K562 (cell line): ENCODE data around the gene PPT2. TPM values are rescaled to one million over a fixed set of nuclear protein-coding genes. Genes with fewer than 3 reads are reported as not detected.
A peak's percentile ranks its signal among the peaks of the same experiment; 100 is the strongest.

Experiments used
- ATAC-seq: fragments of 200-7000 bp; cut with Tn5 transposase; 3 replicates; pipeline ENCODE4 v1.9.1; 2020; ENCODE audit warnings: moderate library complexity
- BruUV-seq: library from RNA; stranded (reverse); fragments of 400-500 nt; replicated peaks from 2 replicates; lab custom pipeline; 2021; lab: Mats Ljungman, UMichigan
- CTCF ChIA-PET: fragments of 300-600 bp; formaldehyde crosslinking; extraction: SDS; loops from one replicate; lab custom pipeline; 2021; ENCODE audit warnings: low intra/inter-chr PET ratio; lab: Yijun Ruan, JAX
- POLR2A ChIA-PET: fragments of 300-600, 350-650 bp; sonication (Branson Sonifier 250); formaldehyde crosslinking; extraction: SDS; loops from one replicate; lab custom pipeline; 2021; ENCODE audit warnings: antibody characterized with exemption, inconsistent platforms; lab: Yijun Ruan, JAX
- DNase-seq, 4 experiments: peaks; one replicate each; pipeline versions ENCODE4 v3.0.0 to v3.0.0-alpha.2; 2011 to 2018; ENCODE audit warnings: low spot score in 3 of 4, mixed read lengths in 3 of 4; ENCODE audit errors: extremely low read depth in 1 of 4
- FAIRE-seq: peaks from 2 replicates; lab custom pipeline; 2011; peaks lifted over from hg19 to GRCh38; lab: Jason Lieb, UNC
- H2AFZ ChIP-seq: 2 replicates; pipeline ENCODE4 v1.6.0; 2011; ENCODE audit warnings: low read depth, low read length, control low read depth, inconsistent platforms
- H3K27ac ChIP-seq: fragments of 200-600 bp; 3 replicates; pipeline ENCODE4 v1.8.0; 2011; ENCODE audit warnings: low read depth, mild to moderate bottlenecking, control low read depth, inconsistent platforms, low read length, moderate library complexity, mixed read lengths; ENCODE audit errors: extremely low read depth
- H3K27me3 ChIP-seq, 2 experiments: fragments of 300-600 bp in 1 of 2; 2 replicates in 1 of 2; 3 replicates in 1 of 2; pipeline versions ENCODE4 v1.6.0 to v1.8.0; 2011; ENCODE audit warnings: inconsistent platforms in 2 of 2, low read length in 2 of 2, mild to moderate bottlenecking in 1 of 2, mixed read lengths in 1 of 2, moderate library complexity in 1 of 2; ENCODE audit not compliant: control insufficient read depth in 2 of 2, insufficient read depth in 2 of 2
- H3K36me3 ChIP-seq: fragments of 300-600 bp; 3 replicates; pipeline ENCODE4 v1.8.0; 2011; ENCODE audit warnings: mild to moderate bottlenecking, low read length, inconsistent platforms; ENCODE audit not compliant: control insufficient read depth, insufficient read depth
- H3K4me1 ChIP-seq, 2 experiments: fragments of 200-600 bp in 1 of 2; replicated peaks in 1 of 2; 2 replicates in 1 of 2; 3 replicates in 1 of 2; pipeline versions ENCODE4 v1.5.1 to v1.8.0; 2011; ENCODE audit warnings: inconsistent platforms in 2 of 2, low read length in 2 of 2, mild to moderate bottlenecking in 1 of 2, mixed read lengths in 1 of 2, moderate library complexity in 1 of 2; ENCODE audit not compliant: control insufficient read depth in 2 of 2, insufficient read depth in 2 of 2
- H3K4me2 ChIP-seq: 2 replicates; pipeline ENCODE4 v1.6.1; 2011; ENCODE audit warnings: low read length, control low read depth, inconsistent platforms, mixed read lengths; ENCODE audit not compliant: insufficient read depth
- H3K4me3 ChIP-seq: fragments of 200-600 bp; sonication (generic), shearing (Covaris generic); 2 replicates; pipeline ENCODE4 v1.5.1; 2016; ENCODE audit warnings: control low read depth, inconsistent platforms
- H3K79me2 ChIP-seq: fragments of 200-600 bp; 3 replicates; pipeline ENCODE4 v1.8.0; 2011; ENCODE audit warnings: low read length, inconsistent platforms; ENCODE audit not compliant: control insufficient read depth, insufficient read depth
- H3K9ac ChIP-seq, 2 experiments: 2 replicates each; pipeline versions ENCODE4 v1.6.0 to v1.6.1; 2011; ENCODE audit warnings: low read depth in 2 of 2, low read length in 2 of 2, control low read depth in 1 of 2, inconsistent platforms in 1 of 2, mild to moderate bottlenecking in 1 of 2, mixed read lengths in 1 of 2; ENCODE audit not compliant: insufficient read depth in 1 of 2
- H3K9me1 ChIP-seq: one replicate; pipeline ENCODE4 v1.6.0; 2011; ENCODE audit warnings: inconsistent platforms, mild to moderate bottlenecking, low read length, moderate library complexity; ENCODE audit not compliant: control insufficient read depth, insufficient read depth
- H3K9me3 ChIP-seq: replicated peaks from 2 replicates; pipeline ENCODE4 v1.5.1; 2011; ENCODE audit warnings: low read depth, low read length, inconsistent platforms; ENCODE audit not compliant: control insufficient read depth, insufficient read depth
- H4K20me1 ChIP-seq: replicated peaks from 2 replicates; pipeline ENCODE4 v1.6.1; 2011; ENCODE audit warnings: low read length, inconsistent platforms, mixed read lengths; ENCODE audit not compliant: control insufficient read depth, insufficient read depth
- ARID2 ChIP-seq: fragments of 450-650 bp; IDR thresholded peaks from 2 replicates; pipeline ENCODE4 v1.6.1; 2017; ENCODE audit warnings: antibody characterized with exemption, mild to moderate bottlenecking
- CBX1 ChIP-seq: sonication (generic); IDR thresholded peaks from 2 replicates; pipeline ENCODE4 v1.6.1; 2016; ENCODE audit warnings: antibody characterized with exemption, low read depth, mild to moderate bottlenecking
- CTCF ChIP-seq, 3 experiments: IDR thresholded peaks in 2 of 3; conservative IDR thresholded peaks in 1 of 3; 2 replicates each; pipeline ENCODE4 v1.5.1; 2011 to 2012; ENCODE audit warnings: low read length in 3 of 3, mild to moderate bottlenecking in 3 of 3, control low read depth in 2 of 3, improper control_type of control experiment in 1 of 3, inconsistent platforms in 1 of 3, low read depth in 1 of 3, mixed read lengths in 1 of 3, moderate library complexity in 1 of 3; ENCODE audit not compliant: insufficient read depth in 2 of 3
- ELF1 ChIP-seq: fragments of 200-800 bp; sonication (Bioruptor generic); IDR thresholded peaks from 2 replicates; pipeline ENCODE4 v1.6.1; 2016; ENCODE audit warnings: missing genetic modification characterization, missing compliant biosample characterization
- ILK ChIP-seq: fragments of 450-650 bp; IDR thresholded peaks from 2 replicates; pipeline ENCODE4 v1.6.1; 2016; ENCODE audit warnings: missing genetic modification characterization, low read depth, mild to moderate bottlenecking, missing compliant biosample characterization, moderate library complexity, borderline replicate concordance
- PATZ1 ChIP-seq: fragments of 250-450 bp; sonication (Bioruptor Pico); IDR thresholded peaks from 2 replicates; pipeline ENCODE4 v1.5.0; 2020; ENCODE audit warnings: mild to moderate bottlenecking, borderline replicate concordance
- POLR3G ChIP-seq: IDR thresholded peaks from 2 replicates; pipeline ENCODE4 v1.6.1; 2011; ENCODE audit not compliant: insufficient read length, insufficient replicate concordance; ENCODE audit errors: extremely low read depth
- RBM17 ChIP-seq: fragments of 200-400 bp; formaldehyde crosslinking; IDR thresholded peaks from 2 replicates; pipeline ENCODE4 v1.6.1; 2017; ENCODE audit warnings: low read depth, mild to moderate bottlenecking, low read length, borderline replicate concordance
- SUPT5H ChIP-seq: fragments of 450-650 bp; IDR thresholded peaks from 2 replicates; pipeline ENCODE4 v1.6.1; 2016
- ZKSCAN3 ChIP-seq: fragments of 250-450 bp; sonication (Bioruptor Pico); IDR thresholded peaks from 2 replicates; pipeline ENCODE4 v1.4.0; 2020
- ZNF311 ChIP-seq: fragments of 250-450 bp; sonication (Bioruptor Pico); IDR thresholded peaks from 2 replicates; pipeline ENCODE4 v1.4.0; 2020; ENCODE audit warnings: mild to moderate bottlenecking, moderate library complexity
- ZNF408 ChIP-seq: fragments of 250-450 bp; sonication (Bioruptor Pico); IDR thresholded peaks from 2 replicates; pipeline ENCODE4 v1.4.0; 2020; ENCODE audit warnings: low read depth, mild to moderate bottlenecking, moderate library complexity
- ZNF79 ChIP-seq: fragments of 250-450 bp; sonication (Bioruptor Pico); IDR thresholded peaks from 2 replicates; pipeline ENCODE4 v1.4.0; 2020; ENCODE audit warnings: low read depth, mild to moderate bottlenecking, moderate library complexity
- WGBS: fragments of 100-300 bp; shearing (Covaris generic); methylation state at CpG from one replicate; pipeline ENCODE4 v1.1.6; 2016; ENCODE audit warnings: low coverage, mixed read lengths; ENCODE audit not compliant: insufficient coverage; ENCODE audit errors: missing lambda C conversion rate; 5-methylcytosine and 5-hydroxymethylcytosine counted together
- in situ Hi-C: fragments of 300-500 bp; cut with MboI; formaldehyde crosslinking; loops from 4 replicates; pipeline ENCODE4 v1.15.0; 2018; ENCODE audit warnings: inconsistent platforms, mixed read lengths
- intact Hi-C: fragments of 100-400 bp; cut with micrococcal nuclease; formaldehyde crosslinking; loops from 2 replicates; pipeline ENCODE4 v1.14.2; 2022
- polyA plus RNA-seq, 8 experiments: library from polyadenylated mRNA; depleted of rRNA in 4 of 8; stranded (reverse) in 5 of 8; unstranded in 3 of 8; fragments of >200 nt; fragmentation: Nextera tagmentation in 2 of 8; fragmentation: Illumina TruSeq in 1 of 8; extraction: Ambion mirVana in 2 of 8; extraction: Trizol in 1 of 8; gene quantifications; 2 replicates each; pipeline versions ENCODE4 v1.2.1 to v1.2.3, GENCODE V29; 2011 to 2014; ENCODE audit warnings: inconsistent platforms in 1 of 8, missing spikeins in 1 of 8
- total RNA-seq, 7 experiments: library from RNA; depleted of rRNA in 6 of 7; stranded (reverse); fragments of >200 nt in 6 of 7; fragmentation: Illumina TruSeq in 2 of 7; extraction: Trizol in 2 of 7; gene quantifications; 2 replicates each; pipeline versions ENCODE4 v1.2.1 to v1.2.3, GENCODE V29; 2011 to 2021; ENCODE audit warnings: low replicate concordance in 1 of 7
- TF ChIP-seq, protein P1 (sequence below): fragments of 450-650 bp; formaldehyde crosslinking; IDR thresholded peaks from 2 replicates; pipeline ENCODE4 v1.4.0; 2022; ENCODE audit warnings: missing genetic modification characterization

Gene PPT2
- total and polyA plus RNA-seq, 9 of the 15 experiments (the other 6 are each of a cell fraction or from before 2014, with no cell fraction given), result 27.4 to 98.8 (median 69.9) TPM

GRCh38 chr6:32194825-32195651, 41.1 kb downstream of the PPT2 start (continued):
- TF ChIP-seq ZNF408 (CRISPR knock-in tag), result no peak
- no peak for TF ChIP-seq PATZ1 (CRISPR knock-in tag)
- no peak for TF ChIP-seq POLR3G
- peak; percentile 75 for TF ChIP-seq ARID2
- no peak for TF ChIP-seq ILK (tag)
- TF ChIP-seq ZNF311, result no peak

DNA sequence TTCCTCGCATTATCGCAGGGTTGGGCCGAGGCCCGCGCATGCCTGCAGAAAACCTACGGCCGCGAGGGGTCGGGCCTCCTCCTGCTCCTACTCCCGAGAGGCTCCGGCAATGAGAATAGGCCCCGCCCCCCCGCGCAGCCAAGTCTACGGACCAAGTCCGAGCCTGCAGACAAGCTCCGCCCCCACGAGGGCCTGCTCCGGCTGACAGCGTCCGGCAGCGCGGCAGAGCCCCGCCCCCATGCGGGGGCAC, 41.6 kb downstream of the PPT2 start:
- ChIA-PET CTCF (interaction anchor here (0.7 to 1.1 kb wide), 2 partner anchors 20 to 76 kb away, joined by 3 to 4 read pairs; no protein-coding TSS in a partner anchor), POLR2A (interaction anchor here (0.6 to 2.1 kb wide), 21 partner anchors 8 to 1076 kb away, joined by 3 to 23 read pairs (median 3); partner anchors contain the start of genes FKBPL, RNF5, RPS18 and VPS52)
- H2AFZ ChIP-seq, result no peak overlapping the region
- peak; percentile 99 for FAIRE-seq
- 2% methylated on average over 13 of the region's 25 CpGs for WGBS
- H3K4me3 ChIP-seq, result peak overlapping the region; percentile 63
- DNase-seq, result peak; percentile 96 to 100 (median 97)
- no peaks in the 10 kb centered on the region for H3K9me3 ChIP-seq
- H3K4me1 ChIP-seq, result peaks cover 60 to 61% of the 10 kb centered on the region in 2 experiments
- H3K9ac ChIP-seq, result peak overlapping the region in 1 of 2 experiments; percentile 97; a peak in 2 of 4 replicates
- no peaks in the 10 kb centered on the region; the same call in 2 of the 3 replicates for H3K36me3 ChIP-seq
- H3K9me1 ChIP-seq, result no peaks in the 10 kb centered on the region
- peaks cover 31% of the 10 kb centered on the region for H3K79me2 ChIP-seq
- H4K20me1 ChIP-seq, result no peaks in the 10 kb centered on the region
- peak; percentile 91 for ATAC-seq
- no TSS peak for BruUV-seq
- H3K27me3 ChIP-seq, result no peaks in the 10 kb centered on the region; a peak in 1 of 5 replicates
- peak overlapping the region; percentile 89; the same call in 1 of the 2 replicates for H3K4me2 ChIP-seq
- intact Hi-C loops (loop anchor here (1.0 to 10.0 kb wide), 8 partner anchors 19 to 777 kb away; partner anchors contain the start of genes AGPAT1, FKBPL, PPT2 and ZBTB12), in situ Hi-C loops (no loop called here)
- no peak overlapping the region for H3K27ac ChIP-seq
- no peak for TF ChIP-seq ZNF79 (CRISPR knock-in tag)
- TF ChIP-seq, protein P1, sequence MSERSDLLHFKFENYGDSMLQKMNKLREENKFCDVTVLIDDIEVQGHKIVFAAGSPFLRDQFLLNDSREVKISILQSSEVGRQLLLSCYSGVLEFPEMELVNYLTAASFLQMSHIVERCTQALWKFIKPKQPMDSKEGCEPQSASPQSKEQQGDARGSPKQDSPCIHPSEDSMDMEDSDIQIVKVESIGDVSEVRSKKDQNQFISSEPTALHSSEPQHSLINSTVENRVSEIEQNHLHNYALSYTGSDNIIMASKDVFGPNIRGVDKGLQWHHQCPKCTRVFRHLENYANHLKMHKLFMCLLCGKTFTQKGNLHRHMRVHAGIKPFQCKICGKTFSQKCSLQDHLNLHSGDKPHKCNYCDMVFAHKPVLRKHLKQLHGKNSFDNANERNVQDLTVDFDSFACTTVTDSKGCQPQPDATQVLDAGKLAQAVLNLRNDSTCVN (CRISPR knock-in tag), result no peak
- TF ChIP-seq ZKSCAN3 (CRISPR knock-in tag), result no peak
- TF ChIP-seq RBM17, result no peak
- no peak for TF ChIP-seq CBX1
- no peak for TF ChIP-seq ELF1
- no peak for TF ChIP-seq SUPT5H
- peak; percentile 39 to 75 (median 63); a peak in 5 of 6 replicates for TF ChIP-seq CTCF (IDR thresholded peaks at IDR 0.05 in 2 of 3, conservative IDR thresholded peaks at IDR 0.05 in 1 of 3; ENCODE audit: insufficient read depth in 2 of 3, low read depth in 1 of 3, low read length in 3 of 3)
